Umbilical cord (tissue), 2 donors: Measurements from ENCODE around the gene AQP11. TPM values are rescaled to one million over a fixed set of nuclear protein-coding genes. Genes with fewer than 3 reads are reported as not detected.
"Not testable (repeated sequence)": the region's sequence is repeated elsewhere in the genome, so short reads cannot be mapped to it uniquely, and the experiment has no call there.

Experiments used
- DNase-seq: peaks from one replicate; pipeline ENCODE4 v3.0.0-alpha.2; 2015; ENCODE audit warnings: low spot score
- total RNA-seq: library from RNA; depleted of rRNA; stranded (reverse); fragments of >200 nt; gene quantifications from one replicate; pipeline ENCODE4 v1.2.3, GENCODE V29; 2014; ENCODE audit warnings: low replicate concordance; ENCODE audit not compliant: insufficient read depth

Gene AQP11, protein sequence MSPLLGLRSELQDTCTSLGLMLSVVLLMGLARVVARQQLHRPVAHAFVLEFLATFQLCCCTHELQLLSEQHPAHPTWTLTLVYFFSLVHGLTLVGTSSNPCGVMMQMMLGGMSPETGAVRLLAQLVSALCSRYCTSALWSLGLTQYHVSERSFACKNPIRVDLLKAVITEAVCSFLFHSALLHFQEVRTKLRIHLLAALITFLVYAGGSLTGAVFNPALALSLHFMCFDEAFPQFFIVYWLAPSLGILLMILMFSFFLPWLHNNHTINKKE
- 4.1 TPM for total RNA-seq

DNA sequence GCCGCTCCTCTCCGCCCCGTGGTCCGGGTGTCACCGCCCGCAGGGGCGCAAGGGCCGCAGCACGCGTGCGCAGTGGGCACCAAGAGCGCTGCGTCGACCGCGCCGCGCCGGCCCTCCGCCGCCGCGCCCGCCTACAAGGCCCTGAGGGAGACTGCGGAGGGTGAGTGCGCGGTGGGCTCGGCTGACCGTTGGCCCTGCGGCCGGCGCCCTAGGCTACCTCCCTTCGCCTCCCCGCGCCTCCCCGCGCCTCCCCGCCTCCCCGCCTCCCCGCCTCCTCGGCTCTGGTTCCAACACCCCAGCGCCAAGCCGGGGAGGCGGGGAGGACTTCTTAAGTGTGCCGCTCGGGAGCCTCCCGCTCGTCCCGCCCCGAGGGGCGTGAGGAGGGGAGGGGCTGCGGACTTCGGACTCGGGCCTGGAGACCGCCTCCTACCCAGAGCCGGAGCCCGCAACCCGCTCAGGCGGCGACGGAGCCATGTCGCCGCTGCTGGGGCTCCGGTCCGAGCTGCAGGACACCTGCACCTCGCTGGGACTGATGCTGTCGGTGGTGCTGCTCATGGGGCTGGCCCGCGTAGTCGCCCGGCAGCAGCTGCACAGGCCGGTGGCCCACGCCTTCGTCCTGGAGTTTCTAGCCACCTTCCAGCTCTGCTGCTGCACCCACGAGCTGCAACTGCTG, at the start of gene AQP11:
TSS of gene AQP11 (plus strand) at position 433 of the 673 bp plus-strand sequence. CDS start at position 473, 40 bp downstream.
- DNase-seq, result peak; percentile 94

DNA sequence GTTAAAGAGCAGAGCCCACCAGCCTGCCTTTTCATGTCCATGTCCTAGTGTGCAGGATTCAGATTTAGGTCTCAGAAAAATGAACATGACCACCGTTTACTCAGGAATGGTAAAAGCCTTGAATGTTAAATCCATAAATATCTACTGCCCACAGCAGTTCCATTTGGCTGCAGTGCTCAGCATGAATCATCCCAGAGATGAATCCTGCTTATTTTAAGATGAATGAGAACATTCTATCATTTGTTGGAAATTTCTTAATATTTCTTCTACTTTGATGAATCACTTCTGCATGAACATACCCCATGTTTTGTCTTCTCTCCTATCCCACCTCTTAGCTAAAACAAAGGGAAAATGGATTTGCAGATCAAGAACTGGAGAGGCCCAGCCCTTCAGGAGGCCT, 47.5 kb upstream of the AQP11 start:
- DNase-seq, result peak; percentile 34

GRCh38 chr11:77547047-77547836, 42.5 kb upstream of the AQP11 start:
- DNase-seq, result no peak

DNA sequence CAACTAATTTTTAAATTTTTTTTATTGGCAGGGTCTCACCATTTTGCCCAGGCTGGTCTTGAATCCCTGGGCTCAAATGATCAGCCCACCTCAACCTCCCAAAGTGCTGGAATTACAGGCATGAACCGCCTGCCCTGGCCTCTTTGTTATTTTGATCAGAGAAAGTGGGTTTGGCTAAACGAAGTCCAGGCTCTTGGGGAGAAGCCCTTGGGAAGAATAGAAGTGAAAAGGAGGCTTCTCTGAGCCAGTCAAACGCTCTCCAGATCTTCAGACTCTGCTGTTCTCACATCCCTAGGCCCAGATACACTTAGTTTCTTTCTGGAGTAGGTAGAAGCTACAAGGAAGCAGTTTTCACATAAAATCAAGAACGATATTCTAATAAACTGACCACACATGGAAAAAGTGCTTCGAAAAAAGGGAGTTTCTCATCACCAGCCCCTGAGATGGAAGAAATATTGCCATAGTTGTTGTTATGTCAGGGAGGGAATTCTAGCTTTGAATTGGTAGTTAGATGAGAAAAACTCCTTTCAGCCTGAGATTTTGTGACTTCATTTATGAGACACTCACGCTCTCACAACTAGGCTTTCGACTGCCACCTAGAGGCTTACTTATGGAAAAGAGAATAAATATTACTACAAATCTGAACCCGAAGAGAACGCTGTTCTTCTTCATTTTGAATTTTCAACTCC, 41.7 kb upstream of the AQP11 start:
- peak; percentile 79 for DNase-seq

DNA sequence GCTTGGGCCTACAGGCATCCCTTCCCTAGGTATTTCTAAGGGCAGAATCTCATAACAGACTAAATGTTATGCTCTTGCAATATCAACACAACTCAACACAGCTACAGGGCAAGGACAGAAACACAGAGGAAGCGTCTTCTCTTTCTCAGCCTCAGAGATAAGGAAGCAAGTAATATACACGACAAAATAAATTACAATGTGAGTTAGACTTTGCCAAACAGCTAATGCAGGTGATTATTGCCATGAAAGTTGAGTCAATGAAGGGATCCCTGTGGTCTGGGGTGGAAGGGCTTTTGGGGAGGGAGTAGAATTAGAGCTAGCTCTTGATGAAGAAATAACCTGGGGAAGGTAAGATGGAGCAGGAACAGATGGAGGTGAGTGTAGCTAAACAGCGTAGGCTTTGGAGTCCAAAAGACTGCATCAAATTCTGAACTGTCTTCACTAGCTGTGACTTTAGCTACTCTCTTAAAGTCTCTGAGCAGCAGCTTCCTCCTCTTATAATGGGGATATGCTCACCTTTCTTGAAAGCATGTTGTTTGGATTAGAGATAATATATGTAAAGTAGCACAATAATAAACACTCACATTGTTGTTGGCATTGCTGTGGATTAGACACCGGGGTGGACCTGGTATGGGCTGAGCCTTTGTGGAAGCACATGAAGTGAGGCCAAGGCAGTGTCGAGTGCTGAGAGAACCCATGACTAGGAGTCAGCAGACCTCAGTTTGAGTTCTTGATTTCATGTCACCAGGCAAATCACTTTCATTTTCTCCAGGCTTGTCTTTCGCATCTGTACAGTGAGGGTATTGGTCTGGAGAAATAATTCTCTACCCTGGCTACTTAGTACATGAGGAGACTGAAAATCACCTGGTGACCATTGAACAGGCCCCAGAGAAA, 41.0 kb upstream of the AQP11 start:
- DNase-seq, result no peak

DNA sequence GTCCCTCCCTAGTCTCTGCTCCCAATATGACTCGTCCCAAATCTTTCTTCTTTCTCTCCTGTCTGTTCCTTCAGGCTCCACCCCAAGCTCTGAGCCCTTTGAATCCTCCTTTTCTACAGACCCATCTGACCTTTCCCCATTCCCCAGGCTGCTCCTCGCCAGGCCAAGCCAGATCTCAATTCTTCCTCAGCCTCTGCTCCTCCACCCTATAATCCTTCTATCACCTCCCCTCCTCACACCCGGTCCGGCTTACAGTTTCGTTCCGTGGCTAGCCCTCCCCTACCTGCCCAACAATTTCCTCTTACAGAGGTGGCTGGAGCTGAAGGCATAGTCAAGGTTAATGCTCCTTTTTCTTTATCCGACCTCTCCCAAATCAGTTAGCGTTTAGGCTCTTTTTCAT, 38.3 kb upstream of the AQP11 start:
- not testable (repeated sequence) for DNase-seq

DNA sequence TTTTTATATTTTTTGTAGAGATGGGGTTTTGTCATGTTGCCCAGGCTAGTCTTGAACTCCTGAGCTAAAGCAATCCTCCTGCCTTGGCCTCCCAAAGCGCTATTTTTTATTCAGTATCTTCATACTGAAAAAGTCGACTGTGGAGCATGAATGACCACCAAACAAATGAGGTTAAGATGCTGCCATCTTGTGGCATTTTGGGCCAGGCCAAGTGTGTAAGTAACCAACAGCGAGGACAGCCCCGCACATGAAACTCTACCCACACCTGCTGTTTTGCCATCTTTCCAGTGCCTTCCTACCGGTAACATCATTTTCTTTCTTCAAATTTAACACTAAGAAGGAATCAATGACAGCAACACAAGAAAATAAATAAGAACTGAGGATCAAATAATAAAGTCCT, 32.2 kb upstream of the AQP11 start:
- no peak for DNase-seq

DNA sequence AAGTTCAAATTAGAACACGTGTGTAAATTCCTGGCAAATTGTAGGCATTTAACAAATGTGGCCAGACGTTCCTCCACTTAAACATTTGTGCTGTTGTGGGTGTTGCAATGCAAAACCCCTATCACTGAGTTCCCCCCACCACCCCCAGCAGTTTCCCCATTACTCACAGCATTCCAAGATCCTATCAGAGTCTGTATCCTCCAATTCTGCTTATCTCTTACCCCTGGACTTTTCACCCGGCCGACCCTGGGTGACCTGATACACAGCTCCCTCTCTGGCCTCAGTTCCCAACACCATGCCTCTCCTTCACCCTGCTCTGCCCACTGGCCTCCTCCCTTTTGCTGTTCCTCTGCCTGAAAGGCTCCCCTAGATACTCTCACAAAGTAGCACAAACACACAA, 31.4 kb upstream of the AQP11 start:
- DNase-seq, result no peak

- peak; percentile 9 for DNase-seq
These were observed 29.9 kb upstream of the AQP11 start for GRCh38 chr11:77559686-77560401.

GRCh38 chr11:77560605-77561004, 29.1 kb upstream of the AQP11 start:
- no peak for DNase-seq

DNA sequence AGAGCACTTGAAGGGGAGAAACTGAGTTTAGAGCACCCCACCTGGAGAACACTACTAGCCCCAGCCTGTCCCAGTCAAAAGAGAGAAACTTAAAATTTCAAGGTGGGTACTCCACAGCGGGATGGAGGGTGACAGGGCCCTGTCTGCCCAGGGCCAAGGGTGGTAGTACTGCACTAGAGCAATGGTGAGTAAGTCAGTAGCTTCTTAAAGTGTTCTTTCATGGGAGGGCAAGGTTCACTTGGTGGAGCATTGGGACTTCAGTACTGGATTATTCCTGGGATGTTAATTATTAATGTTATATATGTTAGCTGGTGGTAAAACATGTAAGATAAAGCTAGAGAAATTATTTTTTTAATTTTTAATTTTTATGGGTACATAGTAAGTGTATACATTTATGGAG, 28.5 kb upstream of the AQP11 start:
- no peak for DNase-seq

GRCh38 chr11:77568306-77568705, 21.4 kb upstream of the AQP11 start:
- no peak for DNase-seq

- no peak for DNase-seq
These were observed 20.7 kb upstream of the AQP11 start for GRCh38 chr11:77568916-77569675.

DNA sequence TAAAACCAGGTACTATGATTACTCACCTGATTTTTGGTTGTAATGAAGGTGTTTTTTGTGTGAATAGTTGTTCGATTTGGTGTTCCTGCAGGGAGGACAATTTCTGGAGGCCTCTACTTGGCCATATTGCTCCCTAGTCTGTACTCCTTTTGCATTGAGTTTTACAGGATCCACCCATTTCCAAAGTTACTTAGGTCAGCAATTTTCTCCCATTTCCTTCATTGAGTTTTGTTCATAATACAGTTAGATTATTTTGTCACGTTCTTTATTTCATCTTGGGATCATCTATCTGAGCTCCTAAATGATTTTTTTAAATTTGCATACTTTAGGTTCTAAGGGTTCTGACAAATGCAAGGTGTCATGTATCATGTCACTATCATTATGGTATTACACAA, 20.1 kb upstream of the AQP11 start:
- DNase-seq, result no peak

DNA sequence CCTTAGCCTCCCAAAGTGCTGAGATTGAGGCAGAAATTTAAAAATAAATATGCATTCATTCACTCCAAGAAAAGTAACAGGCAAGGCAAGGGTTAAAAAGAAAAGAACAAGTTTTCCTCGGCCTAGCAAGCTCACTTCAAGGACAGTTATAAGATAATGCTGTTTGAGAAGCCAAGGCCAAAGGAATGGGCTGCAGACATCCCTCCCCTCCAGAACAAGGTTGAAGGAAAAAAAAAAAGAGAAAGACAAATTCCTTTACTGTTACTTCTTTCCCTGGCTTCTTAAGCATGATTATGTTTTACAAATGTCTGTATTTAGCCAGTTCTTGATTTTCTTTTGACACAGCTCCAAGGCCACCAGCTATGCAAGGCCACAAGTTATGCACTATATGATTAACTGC, 18.9 kb upstream of the AQP11 start:
- DNase-seq, result peak; percentile 32

GRCh38 chr11:77575428-77575827, 14.3 kb upstream of the AQP11 start:
- DNase-seq, result not testable (repeated sequence)

DNA sequence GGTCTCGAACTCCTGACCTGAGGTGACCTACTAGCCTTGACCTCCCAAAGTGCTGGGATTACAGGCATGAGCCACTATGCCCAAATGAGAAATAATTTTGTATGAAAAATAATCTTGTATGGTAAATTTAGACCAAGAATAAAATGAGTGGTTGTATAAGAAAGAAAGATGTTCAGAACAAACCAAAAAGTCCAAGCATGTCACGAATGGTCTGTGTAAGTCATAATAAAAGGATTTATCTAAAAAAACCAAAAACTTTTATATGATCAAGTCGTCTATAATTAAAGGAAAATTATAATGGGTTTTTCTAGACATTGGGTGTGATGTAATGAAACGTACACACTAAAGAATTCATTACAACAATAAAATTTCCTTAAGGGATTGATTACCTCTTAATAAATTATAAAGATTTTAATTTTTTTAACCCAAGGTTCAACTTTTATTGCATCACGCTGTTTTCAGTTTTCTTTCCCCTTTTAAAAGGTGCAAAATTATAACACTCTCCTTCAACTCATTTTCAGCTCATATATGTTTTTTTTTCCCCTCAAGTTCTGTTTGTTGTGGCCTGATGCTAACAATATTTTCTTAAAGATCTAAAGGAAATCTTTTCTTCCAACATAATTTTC, 8.9 kb upstream of the AQP11 start:
- no peak for DNase-seq

DNA sequence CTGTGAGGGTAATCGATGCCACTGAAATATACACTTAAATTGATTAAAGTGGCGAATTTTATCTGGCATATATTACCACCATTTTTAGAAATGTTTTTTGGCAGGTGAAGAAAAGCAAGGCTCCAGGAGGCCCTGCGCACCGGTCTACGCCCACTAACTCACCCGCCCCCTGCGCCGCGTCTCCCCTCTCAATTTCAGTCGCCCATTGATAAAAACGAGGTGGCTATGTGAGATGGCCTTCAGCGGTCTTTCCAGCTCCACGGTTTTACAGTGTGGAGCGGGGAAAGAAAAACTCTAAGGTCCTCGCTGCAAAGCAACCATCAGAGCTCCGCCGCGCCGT, 602 bp upstream of the AQP11 start:
- DNase-seq, result no peak

- DNase-seq, result peak; percentile 37
These were observed 535 bp downstream of the AQP11 start for GRCh38 chr11:77590194-77590782.
